Esophagus squamous epithelium (tissue), 4 donors: ENCODE data around the gene B3GAT1.

Experiments used
- CTCF ChIP-seq, 6 experiments: fragments of 450-650 bp in 4 of 6; fragments of 200-600 bp in 2 of 6; sonication (generic) in 2 of 6; IDR thresholded peaks; one replicate each; pipeline ENCODE4 v1.5.1; 2016 to 2019; ENCODE audit warnings: antibody characterized with exemption in 6 of 6, mild to moderate bottlenecking in 4 of 6, moderate library complexity in 4 of 6
- POLR2A ChIP-seq, 4 donors: fragments of 450-650 bp; IDR thresholded peaks; one replicate each; pipeline ENCODE4 v1.6.1; 2017; ENCODE audit warnings: antibody characterized with exemption in 4 of 4, mild to moderate bottlenecking in 4 of 4, moderate library complexity in 3 of 4

GRCh38 chr11:134350381-134350780 lies 61.7 kb downstream of the B3GAT1 start:
- TF ChIP-seq CTCF (IDR thresholded peaks at IDR 0.05) = no peak
- no peak for TF ChIP-seq POLR2A (IDR thresholded peaks at IDR 0.05)
